GM19023 (cell line): Measurements from ENCODE around the gene STUM.
"Not testable (repeated sequence)": the region's sequence is repeated elsewhere in the genome, so short reads cannot be mapped to it uniquely, and the experiment has no call there.

Source experiments
- ATAC-seq: cut with Tn5 transposase; IDR thresholded peaks from one replicate; pipeline ENCODE4 v1.9.1; 2021; ENCODE audit warnings: mild to moderate bottlenecking, moderate library complexity; ENCODE audit not compliant: unreplicated experiment

STUM gene

DNA sequence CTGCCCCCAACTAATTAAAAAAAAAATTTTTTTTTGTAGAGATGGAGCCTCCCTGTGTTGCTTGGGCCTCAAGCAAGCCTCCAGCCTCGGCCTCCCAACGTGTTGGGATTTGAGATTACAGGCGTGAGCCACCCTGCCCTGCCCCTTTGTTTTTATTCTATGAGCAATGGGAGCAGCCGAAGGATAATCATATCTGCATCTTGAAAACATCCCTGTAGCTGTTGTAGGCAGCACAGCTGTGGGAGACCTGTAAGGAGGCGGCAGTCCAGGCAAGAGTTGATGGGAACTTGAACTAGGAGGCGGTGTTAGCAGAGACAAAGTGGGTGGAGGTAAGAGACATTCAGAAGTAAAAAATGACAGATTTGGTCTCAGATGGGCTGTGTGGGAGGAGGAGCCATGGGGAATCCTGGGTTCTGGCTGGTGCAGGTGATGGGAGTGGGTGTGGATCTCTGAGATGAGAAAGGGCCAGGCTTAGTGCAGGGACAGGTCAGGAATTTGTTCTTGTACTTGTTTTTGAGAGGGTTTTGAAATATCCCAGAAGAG, 31.3 kb downstream of the STUM start:
- no peak for ATAC-seq

DNA sequence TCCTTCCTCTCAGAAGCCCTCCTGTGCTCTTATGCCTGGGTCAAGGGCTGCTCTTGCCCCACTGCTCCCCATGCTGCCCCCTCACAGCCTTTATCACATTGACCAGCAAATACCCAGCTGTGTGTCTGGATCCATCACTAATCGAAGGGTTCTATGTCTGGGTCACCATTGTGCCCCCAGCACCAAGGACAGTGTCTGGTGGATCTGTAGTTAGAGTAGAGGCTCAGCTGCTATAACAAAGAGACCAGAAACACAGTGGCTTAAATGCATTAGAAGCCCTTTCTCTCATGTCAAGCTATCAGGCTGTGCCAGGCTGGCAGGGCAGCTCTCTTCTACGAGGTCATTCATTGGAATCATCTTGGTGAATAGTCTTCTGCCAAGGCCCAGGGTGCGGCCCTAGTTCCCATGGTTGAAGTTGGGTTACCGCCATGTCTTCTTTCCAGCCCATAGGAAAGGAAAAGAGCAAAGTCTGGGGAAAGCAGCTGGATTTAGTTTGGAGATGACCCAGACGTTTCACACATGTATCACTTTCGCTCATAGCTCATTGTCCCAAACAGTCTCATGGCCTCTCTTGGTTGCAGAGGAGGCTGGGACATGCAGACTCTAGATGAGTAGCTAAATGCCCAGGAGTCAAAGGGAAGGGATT, 32.2 kb downstream of the STUM start:
- no peak for ATAC-seq

DNA sequence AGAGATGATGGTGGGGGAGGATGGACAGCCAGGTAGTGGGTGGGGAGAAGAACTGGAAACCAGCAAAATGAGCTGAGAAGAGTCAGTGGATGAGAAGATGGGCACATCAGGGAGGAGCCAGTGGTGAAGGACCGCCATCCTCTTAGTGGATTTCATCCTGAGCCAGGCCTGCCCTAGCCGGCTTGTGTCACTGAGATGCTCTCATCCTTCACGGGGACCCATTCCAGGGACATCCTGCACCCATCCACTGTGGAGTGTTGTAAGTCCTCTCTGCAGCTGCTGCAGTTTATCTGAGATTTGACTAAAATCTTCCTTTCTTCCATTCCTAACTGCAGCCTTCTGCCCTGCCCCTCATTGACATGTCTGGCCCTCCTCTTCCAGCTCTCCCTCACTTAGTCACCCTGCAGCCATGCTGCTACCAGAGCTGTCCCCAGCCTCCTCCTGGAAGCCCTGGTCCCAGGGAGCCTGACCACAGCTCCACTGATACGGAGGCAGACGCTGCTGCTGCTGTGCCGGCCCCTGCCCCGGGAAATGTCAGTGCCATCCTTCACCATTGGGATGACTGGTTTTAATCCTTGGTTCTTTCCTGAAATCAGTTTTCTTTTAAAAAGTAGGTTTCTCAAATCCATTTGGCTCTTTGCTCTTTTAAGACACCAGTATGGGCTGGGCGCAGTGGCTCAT, 33.2 kb downstream of the STUM start:
- no peak for ATAC-seq

DNA sequence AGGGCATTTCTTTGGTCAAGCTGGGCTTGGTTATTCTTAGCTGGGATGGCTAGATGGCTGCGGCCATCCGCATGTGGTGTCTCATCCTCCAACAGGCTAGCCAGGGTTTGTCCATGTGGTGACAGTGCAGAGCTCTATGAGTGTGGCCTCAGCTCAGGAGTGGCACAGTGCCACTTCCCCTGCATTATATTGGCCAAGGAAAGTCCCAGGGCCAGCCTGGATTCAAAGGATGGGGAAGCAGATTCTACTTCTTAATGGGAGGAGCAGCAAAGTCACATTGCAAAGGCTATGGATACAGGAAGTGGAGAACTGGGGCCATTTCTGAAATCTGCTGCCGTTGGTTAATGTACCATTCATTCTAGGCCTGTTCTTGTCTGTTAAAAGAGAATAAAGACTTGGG, 34.4 kb downstream of the STUM start:
- no peak for ATAC-seq

DNA sequence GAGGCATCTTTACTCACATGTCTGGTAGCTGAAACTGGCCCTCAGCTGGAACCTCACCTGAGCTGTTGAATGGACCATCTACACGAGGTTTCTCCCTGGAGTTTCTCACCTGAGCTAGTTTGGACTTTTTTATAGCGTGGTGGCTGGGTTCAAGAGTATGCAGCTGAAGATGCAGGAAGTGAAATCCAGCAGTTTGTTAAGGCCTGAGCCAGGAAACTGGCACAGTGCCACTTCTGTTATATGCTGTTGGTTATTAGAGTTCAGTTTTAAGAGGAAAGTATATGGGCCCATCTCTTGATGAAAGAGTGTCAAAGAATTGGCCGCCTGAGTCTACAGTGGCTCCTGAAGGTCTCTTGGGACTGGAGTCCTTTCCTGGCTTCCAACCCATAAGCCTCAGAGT, 35.6 kb downstream of the STUM start:
- ATAC-seq, result no peak

DNA sequence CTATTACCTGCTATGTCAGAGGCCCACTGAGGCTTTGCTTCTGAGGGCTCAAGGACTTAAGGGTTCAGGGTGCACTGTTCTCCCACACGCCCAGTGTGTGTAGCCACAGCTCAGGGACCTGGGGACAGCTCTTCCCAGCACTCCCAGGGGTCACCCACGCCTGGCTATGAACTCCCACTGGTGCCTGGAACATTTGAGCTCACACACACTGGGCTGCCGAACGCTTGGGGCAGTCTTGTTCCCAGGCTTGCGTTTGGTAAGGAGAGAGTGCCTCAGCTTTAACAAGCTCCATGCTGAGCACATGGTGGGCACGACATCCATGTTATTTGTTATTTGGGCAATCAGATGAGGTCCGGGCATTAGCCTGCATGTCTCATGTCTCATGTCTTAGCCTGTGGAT, 37.6 kb downstream of the STUM start:
- ATAC-seq, result no peak

DNA sequence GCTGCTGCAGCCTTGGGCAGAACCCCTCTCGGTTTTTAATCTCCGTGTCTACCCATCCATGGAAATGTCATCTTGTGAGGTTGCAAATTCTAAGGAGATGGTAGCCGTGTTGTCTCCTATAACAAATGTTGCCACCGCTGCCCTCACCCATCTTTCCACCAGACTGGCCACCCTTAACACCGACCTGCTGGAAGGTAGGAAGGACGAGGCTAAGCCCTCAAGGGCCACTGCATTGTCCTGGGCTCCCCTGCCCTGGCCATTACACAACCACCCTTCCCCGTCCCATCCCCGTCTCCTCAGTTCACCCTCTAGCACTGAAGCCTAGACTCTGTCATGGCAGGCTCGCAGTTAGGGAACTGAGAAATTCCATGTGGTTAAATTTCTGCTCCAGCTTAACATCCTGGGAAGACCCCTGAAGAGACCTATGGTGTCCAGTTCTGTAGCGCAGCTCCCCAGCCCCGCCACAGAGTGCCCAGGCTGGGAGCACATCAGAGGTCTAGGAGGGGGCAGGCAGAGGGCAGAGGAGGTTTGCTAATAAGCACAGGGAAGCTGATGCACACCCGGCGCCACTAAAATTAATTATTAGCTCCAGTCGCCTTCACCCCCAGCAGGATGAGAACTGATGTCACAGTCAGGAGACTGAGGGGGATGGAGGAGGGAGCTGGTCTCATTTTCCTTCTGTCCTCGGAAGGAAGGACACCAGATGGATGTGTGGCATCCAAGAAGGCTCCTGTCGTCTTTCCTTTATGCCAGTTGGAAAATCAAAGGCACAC, 38.3 kb downstream of the STUM start:
- no peak for ATAC-seq

DNA sequence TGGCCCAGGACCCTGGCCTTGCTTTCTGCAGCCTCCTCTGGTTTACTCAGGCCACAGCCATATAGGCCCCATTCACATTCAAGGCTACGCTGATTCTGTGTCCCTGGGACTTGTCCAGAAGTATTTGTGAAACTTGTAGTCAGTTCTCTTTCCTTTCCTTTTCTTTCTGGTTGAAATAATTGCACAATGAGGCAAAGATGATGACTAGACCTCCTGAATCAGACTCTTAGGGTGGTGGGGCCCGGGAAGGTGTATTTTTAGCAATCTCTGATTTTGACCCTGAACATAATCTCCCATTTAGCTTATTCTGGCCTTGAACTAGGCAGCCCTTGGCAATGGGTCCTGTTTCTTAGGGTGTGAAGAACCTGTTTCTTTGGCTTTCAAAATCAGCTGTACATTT, 39.9 kb downstream of the STUM start:
- ATAC-seq, result no peak

DNA sequence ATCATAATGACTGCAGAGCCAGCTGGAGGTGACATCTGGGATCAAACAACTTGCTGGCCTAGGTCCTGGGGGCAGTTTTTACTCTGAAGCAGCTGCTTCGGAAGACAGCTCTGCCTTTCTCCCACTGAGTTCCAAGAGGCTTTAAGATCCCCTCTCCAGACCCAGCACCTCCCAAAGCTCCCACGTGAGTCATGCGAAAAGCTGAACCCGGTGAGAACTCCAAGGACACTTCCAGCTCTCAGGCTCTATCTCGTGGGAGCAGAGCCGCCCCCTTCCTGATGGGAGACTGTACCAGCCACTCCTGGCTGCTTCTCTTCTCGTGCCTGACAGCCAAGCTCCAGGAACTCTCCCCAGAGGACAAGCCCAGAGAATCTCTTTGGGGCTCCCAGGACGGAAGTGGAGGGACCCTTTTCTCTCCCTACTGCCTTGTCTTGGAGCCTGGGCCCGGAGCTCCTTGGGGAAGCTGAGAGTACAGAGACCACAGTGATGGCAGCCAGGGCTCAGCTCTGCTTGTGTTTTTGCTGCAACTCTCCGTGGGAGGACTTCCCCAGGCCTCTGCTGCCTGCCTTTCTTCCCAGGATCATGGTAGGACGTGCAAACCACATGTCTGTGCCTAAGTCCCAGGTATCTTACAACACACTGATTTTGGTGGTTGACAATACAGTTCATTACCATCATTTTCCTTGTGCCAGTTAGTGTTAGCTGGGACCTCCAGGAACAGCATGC, 40.6 kb downstream of the STUM start:
- no peak for ATAC-seq

DNA sequence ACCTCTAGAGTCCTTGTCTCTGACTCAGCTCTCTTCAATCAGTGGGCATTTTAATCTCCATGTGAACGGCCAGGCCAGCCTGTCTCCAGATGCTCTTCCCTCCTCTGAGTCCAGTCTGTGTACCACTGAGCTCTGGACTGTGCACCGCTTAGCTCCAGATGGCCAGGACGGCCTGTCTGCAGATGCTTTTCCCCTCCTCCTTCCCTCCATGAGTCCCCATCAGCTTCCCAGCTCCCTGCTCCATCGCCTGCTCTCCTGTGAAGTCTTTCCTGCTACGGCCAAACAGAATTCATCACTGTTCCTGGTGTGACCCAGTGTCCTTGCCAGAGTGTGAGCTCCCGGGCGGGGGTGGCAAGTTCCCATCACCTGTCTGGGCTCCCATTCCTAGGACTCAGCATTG, 42.0 kb downstream of the STUM start:
- ATAC-seq, result no peak

DNA sequence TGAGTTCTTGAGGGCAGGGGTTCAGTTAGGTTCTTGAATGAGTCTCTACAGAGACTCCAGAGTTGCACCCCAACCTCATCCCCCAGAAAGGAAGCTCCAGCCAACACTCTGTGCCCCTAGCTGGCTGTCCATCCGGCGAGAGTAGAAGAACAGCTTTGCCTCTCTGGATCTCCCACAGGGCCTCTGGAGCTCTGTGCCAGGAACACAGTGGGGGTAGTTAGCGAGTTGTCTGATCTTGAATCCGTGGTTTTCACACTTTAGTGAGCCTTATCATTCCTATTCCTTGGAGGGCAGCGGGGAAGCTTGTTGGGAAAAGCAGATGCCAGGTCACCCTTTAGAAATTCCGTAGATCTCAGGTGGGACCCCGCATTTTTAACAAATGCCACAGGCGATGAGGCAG, 45.0 kb downstream of the STUM start:
- ATAC-seq, result no peak

DNA sequence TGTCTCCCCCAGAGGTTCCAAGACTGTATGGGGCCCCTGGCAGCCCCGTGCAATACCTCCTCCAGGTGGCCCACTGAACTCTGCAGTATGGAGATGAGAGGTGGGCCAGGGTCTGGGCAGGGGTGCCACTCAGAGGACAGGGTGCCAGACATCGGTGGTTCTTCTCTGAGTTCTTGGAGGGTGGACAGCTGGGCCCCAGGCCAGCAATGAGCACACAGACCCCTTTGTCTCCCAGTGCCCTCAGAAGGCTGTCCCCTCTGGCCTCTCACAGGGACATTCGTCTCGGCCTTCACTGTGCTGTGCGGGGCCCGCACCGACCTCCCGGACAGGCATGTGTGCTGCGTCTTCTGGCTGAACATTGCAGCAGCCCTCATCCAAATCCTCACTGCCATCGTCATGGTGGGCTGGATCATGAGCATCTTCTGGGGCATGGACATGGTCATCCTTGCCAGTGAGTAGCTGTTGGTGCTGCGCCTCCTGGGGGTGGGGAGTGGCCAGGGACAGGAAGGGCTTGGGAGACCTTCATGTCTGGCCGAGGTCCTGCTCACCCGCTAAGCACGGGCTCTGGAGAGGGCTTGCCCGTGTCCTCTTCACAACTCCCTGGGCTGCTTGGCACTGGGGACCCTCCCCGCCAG, 48.1 kb downstream of the STUM start:
- ATAC-seq, result no peak

DNA sequence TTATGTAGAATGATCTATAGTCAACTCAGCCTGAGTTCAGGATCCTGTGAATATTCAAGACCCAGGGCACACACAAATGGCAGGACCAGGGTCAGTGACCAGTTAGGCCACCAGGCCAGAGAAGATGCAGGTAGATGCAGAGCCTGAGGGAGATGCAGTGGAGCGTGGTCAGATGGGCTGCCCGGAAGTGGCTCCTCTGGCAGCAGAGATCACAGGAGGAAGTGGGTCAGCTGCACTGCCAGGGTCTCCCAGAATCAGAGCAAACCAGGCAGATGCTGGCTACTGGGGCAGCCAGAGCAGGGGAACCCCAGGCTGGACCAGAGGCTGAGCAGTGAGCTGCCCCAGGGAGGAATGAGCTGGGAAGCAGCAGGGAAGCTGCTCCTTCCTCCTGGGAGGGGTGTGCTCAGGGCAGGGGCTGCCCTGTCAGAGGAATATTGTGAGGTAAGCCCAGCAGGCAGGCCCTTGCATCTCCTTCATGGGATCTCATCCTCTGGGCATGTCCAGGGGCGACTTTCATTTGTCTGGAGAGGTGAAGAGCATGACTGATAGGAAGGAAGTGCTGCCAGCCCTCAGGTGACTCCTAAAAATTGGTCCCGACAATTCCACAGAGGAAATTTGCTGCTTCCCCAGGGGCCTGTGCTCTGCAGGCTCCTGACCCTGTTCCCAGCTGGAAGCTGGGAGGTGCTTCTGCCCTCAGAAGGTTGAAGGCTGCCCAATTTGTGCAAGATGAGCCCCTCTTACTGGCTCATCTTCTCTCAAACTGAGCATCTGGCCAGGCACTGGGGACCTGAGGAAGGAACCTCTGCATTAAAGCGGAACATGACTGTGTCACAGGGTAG, 49.3 kb downstream of the STUM start:
- no peak for ATAC-seq

DNA sequence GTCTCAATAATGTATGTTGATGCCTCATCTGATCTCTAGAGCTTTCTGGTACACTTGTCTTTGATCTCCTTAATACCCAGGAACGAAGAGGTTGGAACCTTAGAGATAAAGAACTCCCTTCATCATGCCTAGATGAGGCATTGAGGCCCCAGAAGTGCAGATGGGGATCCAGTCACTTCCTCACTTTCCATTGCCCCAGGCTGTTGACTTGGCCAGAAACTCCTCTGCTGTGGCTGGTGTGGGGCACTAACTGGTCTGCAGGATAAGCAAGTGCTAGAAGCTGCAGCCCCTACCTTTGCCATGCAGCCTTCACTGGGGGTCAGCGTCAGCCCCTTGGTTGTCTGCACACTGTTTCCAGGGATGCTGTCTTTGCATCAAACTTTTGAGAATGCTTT, 49.9 kb downstream of the STUM start:
- ATAC-seq, result no peak

DNA sequence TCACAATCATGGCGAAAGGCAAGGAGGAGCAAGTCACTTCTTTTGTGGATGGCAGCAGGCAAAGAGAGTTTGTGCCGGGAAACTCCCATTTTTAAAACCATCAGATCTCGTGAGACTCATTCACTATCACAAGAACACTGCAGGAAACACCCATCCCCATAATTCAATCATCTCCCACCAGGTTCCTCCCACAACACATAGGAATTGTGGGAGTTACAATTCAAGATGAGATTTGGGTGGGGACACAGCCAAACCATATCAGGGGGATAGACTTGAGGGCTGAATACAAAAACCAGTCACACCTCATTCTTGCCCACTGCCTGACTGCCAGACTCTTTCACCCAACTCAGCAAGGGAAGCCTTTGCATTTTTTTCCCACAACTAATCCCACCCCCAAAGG, 50.4 kb downstream of the STUM start:
- ATAC-seq, result not testable (repeated sequence)

DNA sequence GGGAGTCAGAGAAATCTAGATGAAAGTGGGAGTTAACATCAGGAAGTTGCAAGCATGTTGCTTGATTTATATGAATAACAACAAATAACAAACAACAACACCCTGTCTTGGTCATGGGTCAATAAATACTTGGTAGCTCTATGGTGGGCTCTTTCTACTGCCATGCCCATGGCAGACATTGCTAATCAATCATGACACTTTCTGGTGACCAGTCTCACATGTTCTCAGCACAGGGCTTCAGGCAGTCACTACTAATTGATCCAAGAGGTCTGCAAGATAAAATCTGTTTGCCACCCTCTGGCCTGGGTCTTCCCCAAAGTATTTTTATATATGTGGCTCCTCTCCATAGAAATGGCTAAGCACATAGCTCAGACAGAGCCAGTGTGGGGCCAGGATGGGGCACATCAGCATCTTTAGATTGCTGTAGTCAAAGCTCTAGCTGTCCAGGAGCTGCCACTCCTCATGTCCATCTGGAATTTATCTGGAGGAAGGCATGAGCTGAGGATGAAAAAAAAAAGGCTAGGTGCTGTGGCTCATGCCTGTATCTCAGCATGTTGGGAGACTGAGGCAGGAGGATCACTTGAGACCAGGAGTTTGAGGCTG, 51.2 kb downstream of the STUM start:
- ATAC-seq, result no peak

DNA sequence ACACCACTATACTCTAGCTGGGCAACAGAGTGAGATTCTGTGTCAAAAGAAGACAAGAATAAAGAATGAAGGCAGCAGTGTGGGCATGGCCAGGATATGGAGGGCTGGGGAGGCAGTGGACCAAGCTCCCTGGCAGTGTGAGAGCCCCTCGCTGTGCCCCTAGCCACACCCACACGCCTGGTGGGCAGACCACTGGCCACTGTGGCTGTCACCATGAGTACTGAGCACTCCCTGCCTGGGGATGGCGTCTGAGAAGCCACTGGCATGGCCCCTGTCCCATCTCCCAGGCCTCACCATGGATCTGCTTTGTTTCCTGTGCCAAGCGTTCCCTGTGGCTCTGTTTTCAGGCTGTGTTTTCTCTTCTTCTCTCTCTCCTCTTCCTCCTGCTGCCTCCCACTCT, 51.7 kb downstream of the STUM start:
- no peak for ATAC-seq

DNA sequence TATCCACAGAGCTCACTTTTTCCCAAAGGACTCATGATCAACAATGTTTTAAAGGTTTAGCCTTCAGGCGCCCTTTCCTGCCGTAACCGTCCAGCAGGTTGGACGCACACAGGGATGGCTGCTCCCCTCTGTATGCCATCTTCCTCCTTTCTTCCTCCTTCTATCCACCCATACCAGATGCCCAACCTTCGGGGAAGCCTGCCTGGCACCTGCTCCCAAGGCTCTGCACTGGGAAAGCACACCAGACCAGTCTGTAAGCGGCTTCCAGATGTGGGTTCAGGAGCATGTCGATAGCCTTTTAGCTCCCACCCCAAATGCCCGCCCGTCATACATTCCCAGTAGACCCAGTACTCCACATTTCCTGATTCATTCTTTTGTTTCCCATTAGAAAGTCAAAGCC, 52.9 kb downstream of the STUM start:
- no peak for ATAC-seq

DNA sequence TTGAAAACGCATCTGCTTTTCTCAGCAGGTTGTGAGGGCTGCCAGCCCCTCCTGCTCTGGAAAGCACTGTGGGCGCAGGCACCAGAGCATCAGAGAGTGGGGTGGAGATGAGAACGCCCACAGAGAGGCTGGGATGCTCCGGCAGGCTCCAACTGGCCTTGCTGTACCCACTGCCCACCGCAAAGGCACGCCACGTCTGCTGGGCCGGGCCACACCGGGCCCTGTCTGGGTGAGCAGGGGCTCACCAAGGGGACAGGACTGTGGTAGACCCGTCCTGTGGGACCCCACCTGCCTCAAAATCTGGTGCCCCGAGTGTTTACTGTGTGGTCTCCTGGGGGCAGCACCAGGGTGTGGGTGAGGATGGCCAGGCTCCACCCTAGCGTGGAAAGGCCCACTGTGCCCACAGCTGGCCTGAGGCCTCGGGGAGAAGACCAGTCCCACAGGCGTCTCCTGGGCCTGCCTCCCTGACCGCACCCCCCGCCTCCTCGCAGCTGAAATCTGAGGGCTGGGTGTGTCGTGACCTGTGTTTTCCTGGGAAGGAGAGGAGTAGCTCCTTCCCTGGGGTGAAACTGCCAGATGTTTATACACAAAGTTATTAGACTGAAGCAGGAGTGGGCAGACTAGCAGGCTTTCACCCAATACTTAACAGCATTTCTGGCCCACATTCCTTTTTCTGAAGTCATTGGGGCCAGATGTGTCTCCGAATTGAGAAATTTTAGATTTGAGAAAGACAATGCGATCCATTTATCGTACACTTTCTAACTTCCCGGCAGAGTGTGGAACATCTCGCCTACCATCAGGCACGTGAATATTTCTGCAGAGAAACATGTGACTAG, 53.8 kb downstream of the STUM start:
- ATAC-seq, result no peak
